HepG2 (cell line): ENCODE results near the gene ZFAND3. TPM values are rescaled to one million over a fixed set of nuclear protein-coding genes. Genes with fewer than 3 reads are reported as not detected.

Source experiments
- ATAC-seq: fragments of 200-7000 bp; cut with Tn5 transposase; 3 replicates; pipeline ENCODE4 v1.9.1; 2020; ENCODE audit warnings: mild to moderate bottlenecking, moderate library complexity
- BruUV-seq: library from RNA; stranded (reverse); fragments of 400-500 nt; replicated peaks from 2 replicates; lab custom pipeline; 2021; lab: Mats Ljungman, UMichigan
- CTCF ChIA-PET: fragments of 300-600 bp; formaldehyde crosslinking; extraction: SDS; loops from one replicate; lab custom pipeline; 2021; ENCODE audit warnings: low total read pairs, inconsistent platforms, low intra/inter-chr PET ratio; lab: Yijun Ruan, JAX
- POLR2A ChIA-PET: fragments of 350-600 bp; sonication (Branson Sonifier 250); formaldehyde crosslinking; loops from one replicate; lab custom pipeline; 2020; ENCODE audit warnings: antibody characterized with exemption, inconsistent platforms; lab: Yijun Ruan, JAX
- DNase-seq: peaks from one replicate; pipeline ENCODE4 v3.0.0-alpha.2; 2015; ENCODE audit warnings: low spot score
- FAIRE-seq: peaks from 3 replicates; lab custom pipeline; 2011; peaks lifted over from hg19 to GRCh38; lab: Jason Lieb, UNC
- H2AFZ ChIP-seq: one replicate; pipeline ENCODE4 v1.6.1; 2011; ENCODE audit warnings: low read length, inconsistent platforms
- H3K27ac ChIP-seq: fragments of 300-600 bp; 3 replicates; pipeline ENCODE4 v1.8.0; 2011; ENCODE audit warnings: mixed run types, mild to moderate bottlenecking, mixed read lengths, low read length, inconsistent platforms; ENCODE audit not compliant: insufficient read depth; ENCODE audit errors: extremely low read length
- H3K27me3 ChIP-seq, 2 experiments: fragments of 200-600 bp in 1 of 2; 2 replicates in 1 of 2; 3 replicates in 1 of 2; pipeline versions ENCODE4 v1.6.0 to v1.8.0; 2011; ENCODE audit warnings: low read length in 2 of 2, mild to moderate bottlenecking in 2 of 2, moderate library complexity in 2 of 2, inconsistent platforms in 1 of 2; ENCODE audit not compliant: insufficient read depth in 2 of 2, control insufficient read depth in 1 of 2
- H3K36me3 ChIP-seq, 2 experiments: fragments of 200-600 bp in 1 of 2; replicated peaks in 1 of 2; 2 replicates in 1 of 2; 3 replicates in 1 of 2; pipeline versions ENCODE4 v1.5.1 to v1.8.0; 2011; ENCODE audit warnings: low read length in 2 of 2, inconsistent platforms in 1 of 2; ENCODE audit not compliant: insufficient read depth in 2 of 2, control insufficient read depth in 1 of 2
- H3K4me1 ChIP-seq: 2 replicates; pipeline ENCODE4 v1.5.1; 2012; ENCODE audit warnings: low read length, inconsistent platforms; ENCODE audit not compliant: insufficient read depth
- H3K4me2 ChIP-seq: 2 replicates; pipeline ENCODE4 v1.6.0; 2011; ENCODE audit warnings: low read depth, low read length, inconsistent platforms
- H3K4me3 ChIP-seq, 3 experiments: fragments of 200-600 bp in 1 of 3; sonication (generic), shearing (Covaris generic) in 1 of 3; replicated peaks in 1 of 3; 2 replicates each; pipeline ENCODE4 v1.5.1; 2011 to 2016; ENCODE audit warnings: low read length in 3 of 3, inconsistent platforms in 2 of 3, low read depth in 2 of 3, mild to moderate bottlenecking in 2 of 3, control low read depth in 1 of 3, mixed read lengths in 1 of 3; ENCODE audit not compliant: insufficient read depth in 1 of 3
- H3K79me2 ChIP-seq: one replicate; pipeline ENCODE4 v1.6.1; 2011; ENCODE audit warnings: low read length, inconsistent platforms; ENCODE audit not compliant: insufficient read depth
- H3K9ac ChIP-seq: 2 replicates; pipeline ENCODE4 v1.6.0; 2011; ENCODE audit warnings: mild to moderate bottlenecking, low read depth, low read length, inconsistent platforms; ENCODE audit not compliant: insufficient read depth
- H3K9me3 ChIP-seq: 2 replicates; pipeline ENCODE4 v1.5.1; 2012; ENCODE audit warnings: mild to moderate bottlenecking, low read length
- H4K20me1 ChIP-seq: 2 replicates; pipeline ENCODE4 v1.6.0; 2011; ENCODE audit warnings: inconsistent platforms, mild to moderate bottlenecking, low read length, moderate library complexity; ENCODE audit not compliant: insufficient read depth
- TBL1XR1 ChIP-seq: fragments of 150-350 bp; IDR thresholded peaks from 2 replicates; pipeline ENCODE4 v1.6.1; 2014; ENCODE audit warnings: borderline replicate concordance, low read length; ENCODE audit not compliant: partially characterized antibody
- ZFP41 ChIP-seq: sonication (generic); formaldehyde crosslinking; IDR thresholded peaks from 2 replicates; pipeline ENCODE4 v1.4.0; 2020; ENCODE audit warnings: mild to moderate bottlenecking, missing genetic modification reagents, borderline replicate concordance
- ZNF274 ChIP-seq: sonication (generic); formaldehyde crosslinking; IDR thresholded peaks from 2 replicates; pipeline ENCODE4 v1.5.1; 2020; ENCODE audit warnings: mild to moderate bottlenecking, missing genetic modification reagents
- ZNF576 ChIP-seq: sonication (generic); formaldehyde crosslinking; IDR thresholded peaks from 2 replicates; pipeline ENCODE4 v1.4.0; 2020; ENCODE audit warnings: mild to moderate bottlenecking, missing genetic modification reagents
- ZNF709 ChIP-seq: sonication (generic); formaldehyde crosslinking; IDR thresholded peaks from 2 replicates; pipeline ENCODE4 v1.5.0; 2020; ENCODE audit warnings: mild to moderate bottlenecking, missing genetic modification reagents
- WGBS: methylation state at CpG from one replicate; pipeline ENCODE4 v1.1.6; 2017; ENCODE audit warnings: low lambda C conversion rate; 5-methylcytosine and 5-hydroxymethylcytosine counted together
- in situ Hi-C: cut with HindIII; loops from 2 replicates; pipeline ENCODE4 v1.10.0; 2017; ENCODE audit warnings: low pct_unique_long_range_greater_than_20kb; ENCODE audit not compliant: extremely low pct_ligation_motif_present
- intact Hi-C: fragments of 100-400 bp; cut with micrococcal nuclease; formaldehyde crosslinking; loops from one replicate; pipeline ENCODE4 v1.10.0; 2022; ENCODE audit not compliant: unreplicated experiment
- polyA plus RNA-seq, 8 experiments: library from polyadenylated mRNA; depleted of rRNA in 3 of 8; stranded (reverse) in 7 of 8; unstranded in 1 of 8; fragments of >200 nt; fragmentation: Illumina TruSeq in 4 of 8; extraction: Trizol in 4 of 8; gene quantifications; 2 replicates each; pipeline versions ENCODE4 v1.2.1 to v1.2.3, GENCODE V29; 2011 to 2016; ENCODE audit warnings: low read depth in 4 of 8, missing spikeins in 1 of 8, mixed read lengths in 1 of 8; ENCODE audit not compliant: insufficient read depth in 1 of 8
- total RNA-seq, 5 experiments: library from RNA; depleted of rRNA; stranded (reverse); fragments of >200 nt; fragmentation: Illumina TruSeq; extraction: Trizol; gene quantifications; 2 replicates each; pipeline ENCODE4 v1.2.3, GENCODE V29; 2016; ENCODE audit warnings: low read depth in 1 of 5
- TF ChIP-seq, protein P1 (sequence below): sonication (generic); formaldehyde crosslinking; IDR thresholded peaks from 2 replicates; pipeline ENCODE4 v1.4.0; 2020; ENCODE audit warnings: mild to moderate bottlenecking, missing genetic modification reagents
- TF ChIP-seq, protein P2 (sequence below): sonication (generic); formaldehyde crosslinking; IDR thresholded peaks from 2 replicates; pipeline ENCODE4 v1.8.0; 2022; ENCODE audit warnings: missing genetic modification reagents, mild to moderate bottlenecking, moderate library complexity, borderline replicate concordance

Gene ZFAND3
- total and polyA plus RNA-seq, 2 of the 13 experiments (the other 11 are each of a cell fraction or from before 2014, with no cell fraction given) = 16.4 to 17.1 TPM

DNA sequence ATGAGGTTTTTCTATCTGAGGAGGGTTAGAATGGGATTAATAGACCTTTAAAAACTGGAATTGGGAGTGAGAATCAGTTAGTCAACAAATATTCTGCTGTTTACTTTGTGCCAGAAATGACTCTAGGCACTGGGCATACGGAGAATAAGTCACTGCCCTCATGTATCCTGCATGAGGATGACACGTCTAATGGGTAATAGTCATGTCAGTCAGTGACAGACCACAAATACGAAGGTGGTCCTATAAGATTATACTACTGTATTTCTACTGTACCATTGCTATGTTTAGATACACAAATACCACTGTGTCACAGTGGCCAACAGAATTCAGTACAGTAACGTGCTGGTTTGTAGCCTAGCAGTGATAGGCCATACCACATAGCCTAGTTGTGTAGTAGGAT, 30.7 kb downstream of the ZFAND3 start:
- no peak for FAIRE-seq
- in situ Hi-C loops (no loop called here), intact Hi-C loops (no loop called here)
- Histone ChIP-seq H3K9ac (no peak overlapping the region), H3K79me2 (peaks cover 70% of the 10 kb centered on the region), H3K4me2 (no peak overlapping the region), H3K9me3 (no peaks in the 10 kb centered on the region), H2AFZ (no peak overlapping the region), H3K36me3 (no peaks in the 10 kb centered on the region), H4K20me1 (peaks cover 17% of the 10 kb centered on the region), H3K4me3 (no peak overlapping the region), H3K4me1 (peaks cover 15% of the 10 kb centered on the region), H3K27me3 (no peaks in the 10 kb centered on the region), H3K27ac (no peak overlapping the region)
- DNase-seq = no peak
- POLR2A ChIA-PET = no interaction called here
- no TSS peak for BruUV-seq
- WGBS = 88% methylated on average over 4 of the region's 4 CpGs
- TF ChIP-seq ZNF274 (CRISPR knock-in tag) = no peak
- no peak for TF ChIP-seq ZFP41
- TF ChIP-seq ZNF576 (CRISPR knock-in tag) = no peak
- TF ChIP-seq, protein P1, sequence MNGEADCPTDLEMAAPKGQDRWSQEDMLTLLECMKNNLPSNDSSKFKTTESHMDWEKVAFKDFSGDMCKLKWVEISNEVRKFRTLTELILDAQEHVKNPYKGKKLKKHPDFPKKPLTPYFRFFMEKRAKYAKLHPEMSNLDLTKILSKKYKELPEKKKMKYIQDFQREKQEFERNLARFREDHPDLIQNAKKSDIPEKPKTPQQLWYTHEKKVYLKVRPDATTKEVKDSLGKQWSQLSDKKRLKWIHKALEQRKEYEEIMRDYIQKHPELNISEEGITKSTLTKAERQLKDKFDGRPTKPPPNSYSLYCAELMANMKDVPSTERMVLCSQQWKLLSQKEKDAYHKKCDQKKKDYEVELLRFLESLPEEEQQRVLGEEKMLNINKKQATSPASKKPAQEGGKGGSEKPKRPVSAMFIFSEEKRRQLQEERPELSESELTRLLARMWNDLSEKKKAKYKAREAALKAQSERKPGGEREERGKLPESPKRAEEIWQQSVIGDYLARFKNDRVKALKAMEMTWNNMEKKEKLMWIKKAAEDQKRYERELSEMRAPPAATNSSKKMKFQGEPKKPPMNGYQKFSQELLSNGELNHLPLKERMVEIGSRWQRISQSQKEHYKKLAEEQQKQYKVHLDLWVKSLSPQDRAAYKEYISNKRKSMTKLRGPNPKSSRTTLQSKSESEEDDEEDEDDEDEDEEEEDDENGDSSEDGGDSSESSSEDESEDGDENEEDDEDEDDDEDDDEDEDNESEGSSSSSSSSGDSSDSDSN (CRISPR knock-in tag) = no peak
- TF ChIP-seq, protein P2, sequence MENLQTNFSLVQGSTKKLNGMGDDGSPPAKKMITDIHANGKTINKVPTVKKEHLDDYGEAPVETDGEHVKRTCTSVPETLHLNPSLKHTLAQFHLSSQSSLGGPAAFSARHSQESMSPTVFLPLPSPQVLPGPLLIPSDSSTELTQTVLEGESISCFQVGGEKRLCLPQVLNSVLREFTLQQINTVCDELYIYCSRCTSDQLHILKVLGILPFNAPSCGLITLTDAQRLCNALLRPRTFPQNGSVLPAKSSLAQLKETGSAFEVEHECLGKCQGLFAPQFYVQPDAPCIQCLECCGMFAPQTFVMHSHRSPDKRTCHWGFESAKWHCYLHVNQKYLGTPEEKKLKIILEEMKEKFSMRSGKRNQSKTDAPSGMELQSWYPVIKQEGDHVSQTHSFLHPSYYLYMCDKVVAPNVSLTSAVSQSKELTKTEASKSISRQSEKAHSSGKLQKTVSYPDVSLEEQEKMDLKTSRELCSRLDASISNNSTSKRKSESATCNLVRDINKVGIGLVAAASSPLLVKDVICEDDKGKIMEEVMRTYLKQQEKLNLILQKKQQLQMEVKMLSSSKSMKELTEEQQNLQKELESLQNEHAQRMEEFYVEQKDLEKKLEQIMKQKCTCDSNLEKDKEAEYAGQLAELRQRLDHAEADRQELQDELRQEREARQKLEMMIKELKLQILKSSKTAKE (CRISPR knock-in tag) = no peak
- no peak for TF ChIP-seq ZNF709 (CRISPR knock-in tag)
- TF ChIP-seq TBL1XR1 = no peak
- no peak for ATAC-seq
- CTCF ChIA-PET = no interaction called here
